GM12892 (cell line): ENCODE measurements around the gene FGFR2.

Experiments used
- POLR2A ChIP-seq: IDR thresholded peaks from 2 replicates; pipeline ENCODE4 v1.6.1; 2011; ENCODE audit warnings: low read depth, low read length, control low read depth
- POLR2AphosphoS5 ChIP-seq: IDR thresholded peaks from 2 replicates; pipeline ENCODE4 v1.6.1; 2011; ENCODE audit warnings: low read depth, low read length, control low read depth

- TF ChIP-seq POLR2A (no peak), POLR2AphosphoS5 (no peak)
Observed at GRCh38 chr10:121452581-121452980, 145.7 kb downstream of the FGFR2 start.
